HG03097 (cell line): ENCODE results near the gene CMTM3.
"Not testable (repeated sequence)": the region's sequence is repeated elsewhere in the genome, so short reads cannot be mapped to it uniquely, and the experiment has no call there.

Experiments
- ATAC-seq: cut with Tn5 transposase; IDR thresholded peaks from one replicate; pipeline ENCODE4 v1.9.1; 2021; ENCODE audit not compliant: unreplicated experiment, low FRiP score

CMTM3 gene

GRCh38 chr16:66630561-66631260, 26.2 kb downstream of the CMTM3 start:
- ATAC-seq: not testable (repeated sequence)

- not testable (repeated sequence) for ATAC-seq
These were observed 27.1 kb downstream of the CMTM3 start for GRCh38 chr16:66631558-66631957.

- no peak for ATAC-seq
These were observed 30.2 kb downstream of the CMTM3 start for GRCh38 chr16:66634527-66635196.

- ATAC-seq: no peak
These were observed 30.9 kb downstream of the CMTM3 start for GRCh38 chr16:66635406-66635805.

GRCh38 chr16:66636199-66636598, 31.7 kb downstream of the CMTM3 start:
- ATAC-seq: no peak

- no peak for ATAC-seq
These were observed 33.3 kb downstream of the CMTM3 start for GRCh38 chr16:66637806-66638205.

GRCh38 chr16:66639091-66639885, 34.8 kb downstream of the CMTM3 start:
- ATAC-seq: no peak

GRCh38 chr16:66640724-66641314, 36.3 kb downstream of the CMTM3 start:
- no peak for ATAC-seq

GRCh38 chr16:66641387-66641786, 36.9 kb downstream of the CMTM3 start:
- no peak for ATAC-seq

- ATAC-seq: no peak
These were observed 43.4 kb downstream of the CMTM3 start for GRCh38 chr16:66647866-66648265.

- no peak for ATAC-seq
These were observed 44.7 kb downstream of the CMTM3 start for GRCh38 chr16:66649167-66649566.

GRCh38 chr16:66649636-66650205, 45.2 kb downstream of the CMTM3 start:
- ATAC-seq: no peak

- ATAC-seq: peak; percentile 73
These were observed 46.4 kb downstream of the CMTM3 start for GRCh38 chr16:66650707-66651473.

GRCh38 chr16:66651474-66651765, 46.9 kb downstream of the CMTM3 start:
- ATAC-seq: no peak

- no peak for ATAC-seq
These were observed 47.5 kb downstream of the CMTM3 start for GRCh38 chr16:66651965-66652364.

- ATAC-seq: no peak
These were observed 48.3 kb downstream of the CMTM3 start for GRCh38 chr16:66652661-66653360.

GRCh38 chr16:66653581-66654350, 49.3 kb downstream of the CMTM3 start:
- ATAC-seq: no peak

GRCh38 chr16:66656547-66656946, 52.0 kb downstream of the CMTM3 start:
- ATAC-seq: no peak
